GM12878 (cell line): ENCODE measurements around the gene MTCH2. TPM values are rescaled to one million over a fixed set of nuclear protein-coding genes. Genes with fewer than 3 reads are reported as not detected.

Source experiments
- CREB1 ChIP-seq: IDR thresholded peaks from 2 replicates; pipeline ENCODE4 v1.6.1; 2012; ENCODE audit warnings: low read depth, mild to moderate bottlenecking, inconsistent platforms
- EED ChIP-seq: sonication (generic); IDR thresholded peaks from 2 replicates; pipeline ENCODE4 v1.6.1; 2016; ENCODE audit warnings: antibody characterized with exemption, low read depth
- ETV6 ChIP-seq, 2 experiments: fragments of 450-650 bp in 1 of 2; IDR thresholded peaks in 1 of 2; conservative IDR thresholded peaks in 1 of 2; 2 replicates each; pipeline ENCODE4 v1.6.1; 2014; ENCODE audit warnings: antibody characterized with exemption in 1 of 2, borderline replicate concordance in 1 of 2, low read depth in 1 of 2, mild to moderate bottlenecking in 1 of 2, moderate library complexity in 1 of 2
- EZH2 ChIP-seq: IDR thresholded peaks from 2 replicates; pipeline ENCODE4 v1.6.1; 2012; ENCODE audit warnings: low read depth, mild to moderate bottlenecking, control low read depth, inconsistent platforms, low read length, borderline replicate concordance; ENCODE audit not compliant: control insufficient read depth
- FOXM1 ChIP-seq: IDR thresholded peaks from 2 replicates; pipeline ENCODE4 v1.6.1; 2012; ENCODE audit warnings: low read depth, mild to moderate bottlenecking, inconsistent platforms, low read length, moderate library complexity
- GATAD2B ChIP-seq: fragments of 450-650 bp; conservative IDR thresholded peaks from 2 replicates; pipeline ENCODE4 v1.6.1; 2017; ENCODE audit warnings: low read depth, mild to moderate bottlenecking, moderate library complexity
- HCFC1 ChIP-seq: fragments of 150-350 bp; IDR thresholded peaks from 2 replicates; pipeline ENCODE4 v1.6.1; 2014; ENCODE audit warnings: low read length
- IKZF2 ChIP-seq, 2 experiments: fragments of 450-650 bp; IDR thresholded peaks; 2 replicates each; pipeline ENCODE4 v1.6.1; 2017; ENCODE audit warnings: mild to moderate bottlenecking in 2 of 2, moderate library complexity in 2 of 2
- MYB ChIP-seq: fragments of 150-350 bp; IDR thresholded peaks from 2 replicates; pipeline ENCODE4 v1.6.1; 2014; ENCODE audit warnings: mild to moderate bottlenecking, low read depth, low read length, borderline replicate concordance
- NFIC ChIP-seq: IDR thresholded peaks from 2 replicates; pipeline ENCODE4 v1.6.1; 2012; ENCODE audit warnings: low read depth, mild to moderate bottlenecking, inconsistent platforms, low read length, moderate library complexity
- NFYA ChIP-seq: IDR thresholded peaks from 2 replicates; pipeline ENCODE4 v1.6.1; 2011; ENCODE audit warnings: low read depth, mild to moderate bottlenecking, low read length, improper control_type of control experiment, borderline replicate concordance
- NR2F1 ChIP-seq: fragments of 450-650 bp; conservative IDR thresholded peaks from 2 replicates; pipeline ENCODE4 v1.6.1; 2017; ENCODE audit warnings: mild to moderate bottlenecking
- POLR2AphosphoS2 ChIP-seq: IDR thresholded peaks from 2 replicates; pipeline ENCODE4 v1.6.1; 2011; ENCODE audit warnings: low read depth, mild to moderate bottlenecking, low read length, improper control_type of control experiment, moderate library complexity
- POU2F2 ChIP-seq: IDR thresholded peaks from 3 replicates; pipeline ENCODE4 v1.6.1; 2011; ENCODE audit warnings: low read depth, mild to moderate bottlenecking, low read length, borderline replicate concordance
- RB1 ChIP-seq: fragments of 450-650 bp; formaldehyde crosslinking; IDR thresholded peaks from 2 replicates; pipeline ENCODE4 v1.6.1; 2017; ENCODE audit warnings: mild to moderate bottlenecking, borderline replicate concordance
- RELA ChIP-seq: fragments of 450-650 bp; IDR thresholded peaks from 2 replicates; pipeline ENCODE4 v1.8.0; 2014; ENCODE audit warnings: borderline replicate concordance; ENCODE audit not compliant: partially characterized antibody
- RFX5 ChIP-seq: IDR thresholded peaks from 2 replicates; pipeline ENCODE4 v1.6.1; 2011; ENCODE audit warnings: low read depth, low read length, improper control_type of control experiment
- SIN3A ChIP-seq: IDR thresholded peaks from 2 replicates; pipeline ENCODE4 v1.6.1; 2012; ENCODE audit warnings: low read depth, low read length, improper control_type of control experiment
- SMC3 ChIP-seq: IDR thresholded peaks from 2 replicates; pipeline ENCODE4 v1.6.1; 2011; ENCODE audit warnings: low read length, improper control_type of control experiment, borderline replicate concordance
- SPI1 ChIP-seq: IDR thresholded peaks from 2 replicates; pipeline ENCODE4 v1.6.1; 2011; ENCODE audit warnings: low read depth, mild to moderate bottlenecking, low read length, moderate library complexity, borderline replicate concordance; ENCODE audit not compliant: insufficient read depth
- SUPT20H ChIP-seq: IDR thresholded peaks from 2 replicates; pipeline ENCODE4 v1.6.1; 2011; ENCODE audit warnings: low read depth, mild to moderate bottlenecking, low read length, moderate library complexity, borderline replicate concordance; ENCODE audit not compliant: control insufficient read depth
- TAF1 ChIP-seq: IDR thresholded peaks from 2 replicates; pipeline ENCODE4 v1.6.1; 2011; ENCODE audit warnings: mild to moderate bottlenecking, low read depth, low read length, borderline replicate concordance
- TCF12 ChIP-seq: IDR thresholded peaks from 2 replicates; pipeline ENCODE4 v1.6.1; 2011; ENCODE audit warnings: low read depth, mild to moderate bottlenecking, low read length
- TCF7 ChIP-seq: IDR thresholded peaks from 2 replicates; pipeline ENCODE4 v1.6.1; 2014; ENCODE audit warnings: antibody characterized with exemption, borderline replicate concordance
- YBX1 ChIP-seq: fragments of 450-650 bp; IDR thresholded peaks from 2 replicates; pipeline ENCODE4 v1.6.1; 2016; ENCODE audit warnings: antibody characterized with exemption
- ZZZ3 ChIP-seq: IDR thresholded peaks from 2 replicates; pipeline ENCODE4 v1.6.1; 2011; ENCODE audit warnings: low read depth; ENCODE audit not compliant: control insufficient read depth, insufficient read length
- polyA plus RNA-seq, 11 experiments: library from polyadenylated mRNA; depleted of rRNA in 4 of 11; unstranded in 6 of 11; stranded (reverse) in 5 of 11; fragments of >200 nt; fragmentation: Nextera tagmentation in 4 of 11; fragmentation: Illumina TruSeq in 1 of 11; extraction: Ambion mirVana in 4 of 11; extraction: Trizol in 1 of 11; gene quantifications; 1 replicate in 1 of 11; 2 replicates in 10 of 11; pipeline versions ENCODE4 v1.2.1 to v1.2.3, GENCODE V29; 2011 to 2016; ENCODE audit warnings: inconsistent platforms in 2 of 11, missing spikeins in 2 of 11, low read depth in 1 of 11
- total RNA-seq, 4 experiments: library from RNA; depleted of rRNA in 3 of 4; stranded (reverse); fragments of >200 nt in 3 of 4; fragmentation: Illumina TruSeq in 1 of 4; extraction: Trizol in 1 of 4; gene quantifications; 2 replicates each; pipeline versions ENCODE4 v1.2.1 to v1.2.3, GENCODE V29; 2013 to 2021
- TF ChIP-seq, protein P1 (sequence below): IDR thresholded peaks from 2 replicates; pipeline ENCODE4 v1.6.1; 2012; ENCODE audit warnings: low read depth, low read length, improper control_type of control experiment
- TF ChIP-seq, protein P2 (sequence below): fragments of 450-650 bp; IDR thresholded peaks from 2 replicates; pipeline ENCODE4 v1.6.1; 2016; ENCODE audit warnings: mild to moderate bottlenecking

MTCH2 gene
- total and polyA plus RNA-seq, 10 of the 15 experiments (the other 5 are each of a cell fraction or from before 2014, with no cell fraction given): 72.4 to 341 (median 144) TPM

DNA sequence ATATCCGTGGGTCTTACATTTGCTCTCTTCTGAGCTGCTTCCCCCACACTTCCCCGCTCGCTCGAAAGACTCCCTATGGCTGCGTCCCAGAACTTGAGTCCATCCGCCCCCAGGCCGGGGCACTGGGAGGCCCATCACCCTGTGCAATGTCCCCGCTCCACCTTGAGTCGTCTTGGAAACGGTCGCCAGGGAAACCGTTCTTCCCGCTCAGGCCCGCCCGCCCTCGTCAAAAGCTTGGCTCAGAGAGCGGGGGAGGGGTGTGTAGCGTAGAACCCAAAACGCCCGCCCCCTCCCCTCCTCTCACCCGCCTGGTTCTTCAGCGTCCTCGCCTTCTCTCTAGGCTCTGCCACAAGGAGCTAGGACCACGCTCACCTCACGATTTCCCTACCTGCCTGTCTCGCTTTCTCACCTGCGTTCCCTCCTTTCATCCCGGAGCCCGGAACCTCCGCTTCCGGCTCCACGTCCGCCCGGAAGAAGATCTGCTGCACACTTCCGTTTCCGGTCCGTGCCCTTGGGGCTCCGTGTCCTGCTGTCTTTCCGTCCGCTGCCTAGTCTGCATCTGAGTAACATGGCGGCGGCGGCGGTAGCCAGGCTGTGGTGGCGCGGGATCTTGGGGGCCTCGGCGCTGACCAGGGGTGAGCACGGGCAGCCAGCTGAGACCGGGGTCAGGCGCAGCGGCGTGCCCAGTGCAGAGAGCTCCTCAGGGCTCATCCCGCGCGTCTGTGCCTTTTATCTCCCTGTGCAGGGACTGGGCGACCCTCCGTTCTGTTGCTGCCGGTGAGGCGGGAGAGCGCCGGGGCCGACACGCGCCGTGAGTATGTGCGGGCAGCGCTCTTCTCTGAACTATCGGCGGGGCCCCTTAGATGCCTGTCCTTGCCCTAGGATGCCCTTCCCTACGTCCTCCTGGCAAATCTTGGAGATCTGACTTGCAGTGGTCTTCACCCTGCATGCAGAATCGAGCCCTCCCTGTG is 63.5 kb downstream of the MTCH2 start, which contains the start of the genes KBTBD4 and NDUFS3 (continued):
- TF ChIP-seq SUPT20H (no peak), ETV6 (conservative IDR thresholded peaks at IDR 0.05 in 1 of 2, IDR thresholded peaks at IDR 0.05 in 1 of 2; ENCODE audit: borderline replicate concordance in 1 of 2, low read depth in 1 of 2) (peak in 1 of 2 experiments; percentile 80; a peak in 2 of 4 replicates), POLR2AphosphoS2 (peak; percentile 93), YBX1 (no peak), SPI1 (no peak), RFX5 (no peak), TCF12 (peak; percentile 89), EZH2 (no peak), NFYA (no peak), TCF7 (peak; percentile 77), RELA (peak; percentile 90), FOXM1 (peak; percentile 48; the same call in 1 of the 2 replicates), POU2F2 (peak; percentile 95), CREB1 (peak; percentile 86), NFIC (0 out of 2 replicates have a peak, but pooled peaks have one; percentile 43), NR2F1 (peak; percentile 36; the same call in 1 of the 2 replicates), HCFC1 (peak; percentile 97), IKZF2 (IDR thresholded peaks at IDR 0.05) (peak; percentile 43 to 53; a peak in 2 of 4 replicates), MYB (no peak), TAF1 (peak; percentile 97), ZZZ3 (peak; percentile 40), SIN3A (peak; percentile 96), RB1 (peak; percentile 97), GATAD2B (no peak), SMC3 (no peak; the same call in 1 of the 2 replicates), EED (peak; percentile 68; the same call in 1 of the 2 replicates)
- TF ChIP-seq, protein P1, sequence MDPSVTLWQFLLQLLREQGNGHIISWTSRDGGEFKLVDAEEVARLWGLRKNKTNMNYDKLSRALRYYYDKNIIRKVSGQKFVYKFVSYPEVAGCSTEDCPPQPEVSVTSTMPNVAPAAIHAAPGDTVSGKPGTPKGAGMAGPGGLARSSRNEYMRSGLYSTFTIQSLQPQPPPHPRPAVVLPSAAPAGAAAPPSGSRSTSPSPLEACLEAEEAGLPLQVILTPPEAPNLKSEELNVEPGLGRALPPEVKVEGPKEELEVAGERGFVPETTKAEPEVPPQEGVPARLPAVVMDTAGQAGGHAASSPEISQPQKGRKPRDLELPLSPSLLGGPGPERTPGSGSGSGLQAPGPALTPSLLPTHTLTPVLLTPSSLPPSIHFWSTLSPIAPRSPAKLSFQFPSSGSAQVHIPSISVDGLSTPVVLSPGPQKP: peak; percentile 98
- TF ChIP-seq, protein P2, sequence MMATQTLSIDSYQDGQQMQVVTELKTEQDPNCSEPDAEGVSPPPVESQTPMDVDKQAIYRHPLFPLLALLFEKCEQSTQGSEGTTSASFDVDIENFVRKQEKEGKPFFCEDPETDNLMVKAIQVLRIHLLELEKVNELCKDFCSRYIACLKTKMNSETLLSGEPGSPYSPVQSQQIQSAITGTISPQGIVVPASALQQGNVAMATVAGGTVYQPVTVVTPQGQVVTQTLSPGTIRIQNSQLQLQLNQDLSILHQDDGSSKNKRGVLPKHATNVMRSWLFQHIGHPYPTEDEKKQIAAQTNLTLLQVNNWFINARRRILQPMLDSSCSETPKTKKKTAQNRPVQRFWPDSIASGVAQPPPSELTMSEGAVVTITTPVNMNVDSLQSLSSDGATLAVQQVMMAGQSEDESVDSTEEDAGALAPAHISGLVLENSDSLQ: peak; percentile 93
